Left renal pelvis (tissue), 4 donors: ENCODE data around the gene E2F2. TPM values are rescaled to one million over a fixed set of nuclear protein-coding genes. Genes with fewer than 3 reads are reported as not detected.
A peak's percentile ranks its signal among the peaks of the same experiment; 100 is the strongest.
"Not testable (repeated sequence)": the region's sequence is repeated elsewhere in the genome, so short reads cannot be mapped to it uniquely, and the experiment has no call there.

Experiments used
- DNase-seq, 4 donors: peaks; one replicate each; pipeline ENCODE4 v3.0.0-alpha.2; 2013; ENCODE audit warnings: low read depth in 4 of 4, low spot score in 3 of 4
- polyA plus RNA-seq, 4 donors: library from polyadenylated mRNA; unstranded; fragments of 120-200 nt; gene quantifications; one replicate each; pipeline ENCODE4 v1.2.1, GENCODE V29; 2013; ENCODE audit not compliant: insufficient read length in 4 of 4

Gene E2F2
- polyA plus RNA-seq, 4 donors = 4.3 to 5.6 (median 4.9) TPM

DNA sequence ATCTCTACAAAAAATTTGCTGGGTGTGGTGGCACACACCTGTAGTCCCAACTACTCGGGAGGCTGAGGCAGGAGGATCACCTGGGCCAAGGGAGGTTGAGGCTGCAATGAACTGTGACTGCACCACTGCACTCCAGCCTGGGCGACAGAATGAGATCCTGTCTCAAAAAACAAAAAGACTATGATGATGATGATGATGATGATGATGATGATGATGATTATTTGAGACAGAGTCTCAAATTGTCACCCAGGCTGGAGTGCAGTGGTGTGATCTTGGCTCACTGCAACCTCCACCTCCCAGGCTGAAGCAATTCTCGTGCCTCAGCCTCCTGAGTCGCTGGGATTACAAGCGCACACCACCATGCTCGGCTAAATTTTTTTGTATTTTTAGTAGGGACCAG is 38.3 kb downstream of the E2F2 start:
- not testable (repeated sequence) for DNase-seq

DNA sequence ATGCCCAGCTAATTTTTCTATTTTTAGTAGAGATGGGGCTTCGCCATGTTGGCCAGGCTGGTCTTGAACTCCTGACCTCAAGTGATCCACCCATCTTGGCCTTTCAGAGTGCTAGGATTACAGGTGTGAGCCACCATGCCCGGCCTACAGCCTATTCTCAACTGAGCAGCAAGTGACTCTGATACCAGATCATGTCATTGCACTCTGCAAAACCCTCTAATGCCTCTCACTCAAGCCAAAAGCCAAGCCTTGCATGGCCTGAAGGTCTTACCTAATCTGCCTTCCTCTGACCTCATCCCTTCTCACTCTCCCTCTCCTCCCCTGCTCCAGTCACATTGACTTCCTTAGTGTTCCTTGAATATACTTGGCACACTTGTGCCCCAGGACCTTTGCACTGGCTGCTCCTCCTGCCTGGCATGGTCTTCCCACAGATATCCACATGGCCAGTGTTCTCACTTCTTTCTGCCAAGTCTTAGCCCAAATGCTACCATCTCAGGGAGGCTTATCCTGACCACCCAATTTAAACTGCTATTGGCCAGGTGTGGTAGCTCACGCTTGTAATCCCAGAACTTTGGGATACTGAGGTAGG is 38.8 kb downstream of the E2F2 start:
- DNase-seq = no peak

DNA sequence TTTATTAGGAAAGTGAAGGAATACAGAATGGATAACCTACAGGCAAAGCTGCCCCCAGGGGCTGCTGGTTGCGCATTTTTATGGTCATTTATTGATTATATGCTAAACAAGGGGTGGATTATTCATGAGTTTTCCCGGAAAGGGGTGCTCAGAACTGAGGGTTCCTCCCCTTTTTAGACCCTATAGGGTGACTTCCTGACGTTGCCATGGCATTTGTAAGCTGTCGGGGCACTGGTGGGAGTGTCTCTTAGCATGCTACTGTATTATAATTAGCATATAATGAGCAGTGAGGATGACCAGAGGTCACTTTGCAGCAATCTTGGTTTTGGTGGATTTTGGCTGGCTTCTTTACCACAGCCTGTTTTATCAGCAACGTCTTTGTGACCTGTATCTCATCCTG is 41.2 kb downstream of the E2F2 start:
- no peak for DNase-seq

DNA sequence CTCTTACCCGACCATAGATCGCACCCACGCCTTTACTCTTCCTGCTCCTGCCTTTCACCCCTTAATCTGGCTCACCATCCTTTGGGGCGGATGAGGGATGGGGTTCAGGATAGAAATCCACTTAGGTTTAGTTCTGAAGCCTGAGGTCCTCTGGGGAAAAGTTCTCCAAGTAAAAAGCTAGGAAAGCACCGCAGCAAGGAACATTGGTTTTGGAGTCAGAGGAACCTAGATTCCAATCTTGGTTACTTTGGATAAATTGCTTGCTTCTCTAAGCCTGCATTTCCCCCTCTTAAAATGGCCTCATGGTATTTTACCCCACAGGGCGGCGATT is 46.1 kb downstream of the E2F2 start:
- DNase-seq = no peak

DNA sequence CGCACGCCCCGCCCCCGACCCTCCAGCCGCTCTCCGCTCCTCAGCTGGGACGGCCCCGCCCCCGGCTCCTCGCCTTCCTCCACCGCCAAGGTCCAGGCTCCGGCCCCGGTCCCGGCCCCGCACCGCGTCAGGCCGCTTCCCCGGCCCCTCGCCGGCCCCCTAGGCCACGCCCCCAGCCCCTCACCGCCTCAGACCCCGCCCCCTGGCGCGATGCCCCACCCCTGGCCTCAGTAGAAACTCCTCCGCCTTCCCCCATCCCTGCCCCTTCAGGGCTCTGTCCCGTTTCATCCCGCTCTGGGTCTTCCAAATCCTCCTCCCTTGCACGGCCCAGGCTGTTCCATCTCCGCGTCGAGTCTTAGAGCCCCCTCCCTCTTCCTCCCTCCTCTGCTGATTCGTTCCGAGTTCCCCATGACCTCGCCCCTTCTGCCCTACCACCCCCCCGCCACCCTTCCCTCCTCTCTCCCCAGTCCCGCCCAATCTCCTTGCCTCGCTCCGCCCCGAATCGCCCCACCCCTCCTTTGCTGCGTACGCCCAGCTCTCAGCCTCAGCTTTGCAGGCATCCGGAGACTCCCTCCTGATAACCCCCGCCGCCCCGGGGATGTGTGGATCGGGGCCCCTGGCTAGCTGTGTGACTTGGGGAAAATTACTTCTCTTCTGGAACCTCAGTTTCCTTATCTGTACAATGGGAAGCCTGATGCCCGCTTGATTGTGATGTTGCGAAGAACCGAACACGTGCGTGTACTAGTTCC is 46.6 kb downstream of the E2F2 start:
- peak; percentile 81 to 82 (median 82) for DNase-seq

DNA sequence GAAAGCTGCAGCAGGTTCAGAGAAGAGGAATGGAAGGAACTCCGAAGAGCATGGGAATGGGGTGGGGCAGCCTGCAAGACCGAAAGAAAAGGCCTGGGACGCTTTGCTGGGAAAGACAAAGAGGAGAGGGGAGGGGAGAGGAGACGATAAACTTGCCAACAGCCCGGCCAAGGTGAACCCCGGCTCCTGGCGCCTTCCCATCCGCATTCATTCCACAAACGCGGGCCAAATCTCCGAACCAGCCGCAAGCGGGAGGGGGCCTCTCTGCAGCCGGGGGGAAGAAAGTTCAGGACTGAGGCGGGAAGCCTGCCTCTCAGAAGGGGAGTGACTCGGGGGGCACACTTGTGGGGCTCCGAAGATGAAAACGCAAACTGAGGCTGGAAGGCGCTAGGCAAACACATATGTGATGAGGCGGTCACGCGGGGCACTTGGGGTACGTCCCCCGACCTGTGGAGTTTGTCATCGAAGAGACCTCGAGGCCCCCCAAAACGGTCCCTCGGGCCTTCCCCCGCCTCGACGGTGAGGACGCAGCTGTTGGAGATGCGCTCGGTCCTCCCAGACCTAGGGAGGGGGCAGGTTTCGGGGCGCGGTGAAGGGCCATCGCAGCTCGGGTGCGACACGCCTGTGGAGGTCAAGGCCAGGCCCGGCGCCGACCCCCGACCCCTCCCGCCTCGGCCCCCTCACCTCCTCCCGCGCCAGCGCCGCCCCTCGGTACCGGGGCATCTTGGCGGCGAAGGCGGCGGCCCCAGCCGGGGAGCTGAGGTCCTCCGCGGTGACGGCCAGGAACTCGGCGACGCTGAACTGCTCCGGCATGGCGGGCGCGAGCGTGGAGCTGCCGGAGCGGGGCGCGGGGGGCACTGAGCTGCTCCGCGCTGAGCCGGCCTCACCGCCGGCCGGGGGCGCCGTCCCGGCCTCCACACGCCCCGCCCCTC is 47.4 kb downstream of the E2F2 start, which contains the start of gene ASAP3:
TSS of gene ASAP3 (minus strand) at position 859 of the 932 bp plus-strand sequence. CDS start at position 813, 46 bp downstream.
- DNase-seq = peak in 1 of 4 donors; percentile 21

DNA sequence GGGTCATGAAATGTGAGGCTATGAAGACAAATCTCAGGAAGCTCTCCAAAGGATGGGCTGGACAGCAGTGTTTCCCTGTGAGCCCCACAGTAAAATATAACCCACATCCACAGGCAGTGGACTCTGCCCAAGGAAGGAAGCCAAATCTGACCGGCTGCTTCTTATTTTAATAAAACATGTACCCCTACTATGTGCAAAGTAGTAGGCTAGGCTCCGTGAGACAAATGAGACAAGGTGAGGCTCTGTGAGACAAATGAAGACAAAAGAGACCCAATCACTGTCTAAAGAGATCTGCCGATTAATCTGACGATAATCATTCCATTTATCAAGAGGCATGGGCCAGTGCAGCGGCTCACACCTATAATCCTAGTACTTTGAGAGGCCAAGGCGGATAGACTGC is 49.1 kb downstream of the E2F2 start:
- DNase-seq = no peak

DNA sequence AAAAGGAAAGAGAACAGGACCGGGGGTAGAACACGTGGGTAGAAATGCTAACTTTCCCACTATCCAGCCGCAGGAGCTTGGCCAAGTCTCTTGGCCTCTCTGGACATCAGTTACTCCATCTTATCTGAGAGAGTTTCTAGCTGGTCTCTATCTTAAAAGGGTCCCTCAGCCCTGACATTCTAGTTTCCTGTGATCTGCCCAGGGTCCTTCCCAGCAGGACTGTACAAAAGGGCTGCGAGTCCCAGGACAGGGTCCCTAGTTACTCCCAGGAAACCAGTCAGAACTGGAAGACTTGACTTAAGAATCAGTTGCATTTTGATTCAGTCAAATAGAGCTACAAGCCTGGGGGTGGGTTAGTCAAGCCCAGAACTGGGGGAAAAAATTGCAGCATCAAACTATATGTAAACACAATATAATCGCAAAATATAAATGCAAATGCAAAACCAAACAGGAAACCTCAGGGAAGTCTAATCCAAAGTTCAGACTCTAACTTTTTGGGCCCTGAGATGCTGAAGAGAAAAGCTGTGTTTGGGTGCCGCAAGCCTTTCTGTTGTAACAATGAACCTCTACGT is 49.9 kb downstream of the E2F2 start:
- no peak for DNase-seq

DNA sequence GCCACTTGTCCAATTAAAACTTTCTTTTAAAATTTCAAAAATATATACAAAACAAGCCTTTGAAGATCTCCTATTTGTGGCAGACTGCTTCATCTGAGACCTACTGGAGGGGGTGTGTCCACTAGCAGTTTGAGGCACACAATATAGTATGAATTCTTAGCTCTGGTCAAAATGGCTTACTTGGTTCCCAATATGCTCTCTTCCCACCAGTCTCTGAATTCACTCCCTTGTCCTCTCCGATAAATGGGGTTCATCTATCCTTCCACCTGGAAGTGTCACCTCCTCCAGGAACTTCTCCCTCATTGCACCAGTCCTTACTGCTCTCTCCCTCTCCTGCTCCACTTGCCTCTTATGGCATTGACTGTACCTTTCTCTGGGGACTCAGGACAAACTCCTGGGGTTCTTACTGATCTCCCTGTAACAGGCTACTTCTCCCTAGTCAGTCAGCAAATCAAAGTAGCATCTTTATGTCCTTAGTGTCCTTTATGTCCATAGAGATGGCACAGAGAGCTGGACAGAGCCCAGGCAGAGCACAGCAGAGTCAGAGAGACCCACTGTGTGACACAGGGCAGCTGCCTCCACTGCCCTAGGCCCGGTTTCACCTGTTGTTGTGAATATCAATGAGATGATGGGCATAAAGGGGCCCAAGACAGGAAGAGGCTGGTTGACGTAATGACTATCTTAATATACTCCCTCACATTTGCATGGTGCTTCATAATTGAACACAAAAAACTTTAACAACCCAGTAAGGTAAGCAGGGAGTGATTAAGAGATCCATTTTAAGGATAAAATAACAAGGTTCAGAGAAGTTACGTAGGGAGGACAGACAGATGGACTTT is 50.6 kb downstream of the E2F2 start:
- DNase-seq = no peak

DNA sequence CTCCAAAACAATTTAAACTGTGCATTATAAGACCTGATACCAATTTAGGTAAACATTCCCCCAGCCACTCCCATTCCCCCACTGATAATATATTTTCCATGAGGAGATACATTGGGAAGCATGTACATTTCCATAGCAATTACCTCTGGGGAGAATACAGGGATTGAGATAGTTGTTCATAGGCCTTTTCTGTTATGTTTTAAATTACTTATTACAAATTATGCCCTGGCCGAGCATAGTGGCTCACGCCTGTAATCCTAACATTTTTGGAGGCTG is 51.4 kb downstream of the E2F2 start:
- no peak for DNase-seq

DNA sequence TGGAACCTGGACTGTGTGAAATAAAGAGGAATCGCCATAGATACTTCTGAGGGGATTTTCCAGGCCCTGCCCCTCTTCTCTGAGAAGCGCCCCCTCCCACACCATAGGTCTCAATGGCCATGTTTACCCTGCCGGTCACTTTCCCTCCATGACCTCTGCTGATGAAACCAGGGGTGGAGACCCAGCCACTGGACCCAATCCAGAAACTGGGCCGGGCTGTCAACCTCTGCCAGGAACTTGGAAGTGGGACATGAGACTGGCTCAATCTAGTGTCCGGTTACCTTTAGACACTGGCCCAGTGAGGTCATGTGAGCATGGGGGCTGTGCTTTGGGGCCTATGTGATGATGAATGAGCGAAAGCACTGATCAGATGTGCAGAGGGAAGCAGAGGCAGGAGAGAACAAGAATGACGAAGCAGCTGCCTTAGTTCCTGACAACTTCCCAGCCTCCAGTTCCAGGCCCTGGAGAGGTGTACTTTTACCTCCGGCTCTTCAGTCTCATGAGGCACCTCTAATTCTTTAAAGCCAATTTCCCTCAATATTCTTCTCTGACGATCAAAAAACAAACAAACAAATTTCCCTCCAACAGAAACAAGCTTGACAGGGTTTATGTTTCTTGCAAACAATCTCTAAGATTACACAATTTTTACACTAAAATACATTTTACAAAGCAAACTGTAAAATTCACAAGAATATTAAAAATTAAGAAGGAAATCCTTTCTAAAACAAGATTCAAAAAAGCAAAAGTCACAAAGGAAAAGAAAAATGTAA is 52.0 kb downstream of the E2F2 start:
- DNase-seq = peak in 1 of 4 donors; percentile 31

DNA sequence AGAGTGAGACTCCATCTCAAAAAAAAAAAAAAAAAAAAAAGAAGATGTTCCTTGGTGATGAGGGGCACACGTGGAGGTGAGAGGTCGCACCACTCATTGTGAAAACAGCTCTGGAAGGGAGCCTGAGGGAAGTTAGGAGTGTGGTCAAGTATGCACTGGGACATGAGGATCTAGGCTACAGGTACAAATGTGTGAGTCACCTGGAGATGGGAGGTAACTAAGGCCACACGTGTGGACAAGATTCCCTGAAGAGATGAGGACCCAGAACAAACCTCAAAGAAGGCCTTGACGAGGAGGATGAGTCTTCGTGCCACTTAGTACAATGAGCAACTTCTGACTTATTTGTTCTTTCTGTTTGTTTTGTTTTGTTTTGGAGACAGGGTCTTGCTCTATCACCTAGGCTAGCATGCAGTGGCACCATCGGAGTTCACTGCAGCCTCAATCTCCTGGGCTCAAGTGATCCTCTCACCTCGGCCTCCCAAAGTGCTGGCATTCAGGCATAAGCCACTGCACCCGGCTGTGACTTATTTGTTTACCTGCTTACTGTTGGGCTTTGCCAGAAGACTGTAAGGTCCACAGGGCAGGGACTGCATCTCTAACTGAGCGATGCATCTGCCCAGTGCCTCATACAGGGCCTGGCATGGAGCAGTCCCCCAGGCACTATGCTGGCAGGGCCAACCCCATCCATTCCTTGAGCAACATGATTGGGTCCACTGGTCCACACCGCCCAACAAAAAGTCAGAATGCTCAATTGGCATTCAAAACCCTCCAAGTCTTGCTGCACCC is 53.5 kb downstream of the E2F2 start:
- DNase-seq = no peak

DNA sequence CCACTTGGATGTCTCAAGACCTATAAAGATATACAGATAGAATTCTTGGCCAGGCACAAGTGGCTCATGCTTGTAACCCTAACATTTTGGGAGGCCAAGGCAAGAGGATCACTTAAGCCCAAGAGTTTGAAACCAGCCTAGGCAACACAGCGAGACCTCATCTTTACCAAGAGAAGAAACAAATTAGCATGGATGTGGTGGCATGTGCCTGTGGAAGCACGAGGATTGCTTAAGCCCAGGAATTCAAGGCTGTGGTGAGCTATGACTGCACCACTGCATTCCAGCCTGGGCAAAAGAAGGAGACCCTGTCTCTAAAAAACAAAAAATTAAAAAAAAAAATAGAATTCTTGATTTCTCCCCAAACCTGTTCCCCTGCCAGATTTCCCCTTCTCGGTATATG is 55.4 kb downstream of the E2F2 start:
- no peak for DNase-seq

DNA sequence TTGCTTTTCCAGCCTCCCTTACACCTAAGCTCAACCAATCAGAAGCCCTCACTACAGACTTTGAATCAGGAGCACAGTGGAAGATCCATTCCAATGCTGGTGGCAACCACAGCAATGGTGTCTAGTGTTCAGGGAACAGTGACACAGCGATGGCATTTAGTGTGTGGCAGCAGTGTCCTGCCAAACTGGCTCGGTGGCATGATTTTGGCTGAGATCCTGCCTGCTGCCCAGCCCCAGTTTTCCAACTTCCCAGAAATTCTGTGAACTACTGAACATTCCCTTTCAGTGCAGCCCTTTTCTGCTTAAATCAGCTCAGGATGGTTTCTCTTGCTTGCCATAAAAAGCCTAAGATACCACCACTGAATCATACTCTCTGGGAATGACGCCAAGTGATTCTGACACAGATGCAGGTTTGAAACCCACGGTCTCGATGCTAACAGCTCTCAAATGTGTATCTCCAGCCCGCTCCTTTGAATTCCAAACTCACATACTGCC is 55.9 kb downstream of the E2F2 start:
- no peak for DNase-seq

DNA sequence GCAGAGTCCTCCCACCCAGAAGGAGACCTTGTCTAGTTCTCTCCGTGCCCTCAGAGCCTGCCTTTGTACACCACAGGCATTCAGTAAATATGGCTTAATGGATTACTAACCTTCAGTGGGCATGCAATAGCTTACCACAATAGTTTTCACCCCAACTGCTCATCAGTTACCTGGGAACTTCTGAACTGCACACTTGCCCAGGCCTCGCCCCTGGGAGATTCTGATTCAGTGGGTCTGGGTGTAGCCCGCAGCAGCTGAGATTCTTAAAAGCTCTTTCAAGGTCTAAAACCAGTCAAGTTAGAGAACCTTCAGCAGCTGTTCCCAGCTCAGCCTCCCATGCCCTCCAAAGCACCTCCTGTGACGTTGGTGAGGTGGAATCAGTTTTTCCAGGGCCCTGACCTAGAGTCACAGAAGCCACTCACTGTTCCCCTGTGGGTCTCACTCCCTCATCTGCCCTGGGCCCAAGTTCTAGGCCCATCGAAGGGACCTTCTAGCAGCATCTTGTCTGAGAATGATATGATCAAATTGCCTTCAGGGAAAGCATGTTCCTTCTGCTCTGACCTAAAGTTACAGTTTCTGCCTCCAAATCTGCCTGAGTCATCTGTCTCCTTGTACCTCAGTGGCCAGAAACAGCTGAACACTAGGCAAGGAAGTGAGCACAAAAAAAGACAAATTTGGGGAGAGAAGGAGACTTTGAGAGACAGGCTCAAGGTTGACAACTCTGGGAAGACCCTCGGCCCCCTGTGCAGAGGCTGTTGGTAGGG is 57.8 kb downstream of the E2F2 start:
- DNase-seq = no peak

DNA sequence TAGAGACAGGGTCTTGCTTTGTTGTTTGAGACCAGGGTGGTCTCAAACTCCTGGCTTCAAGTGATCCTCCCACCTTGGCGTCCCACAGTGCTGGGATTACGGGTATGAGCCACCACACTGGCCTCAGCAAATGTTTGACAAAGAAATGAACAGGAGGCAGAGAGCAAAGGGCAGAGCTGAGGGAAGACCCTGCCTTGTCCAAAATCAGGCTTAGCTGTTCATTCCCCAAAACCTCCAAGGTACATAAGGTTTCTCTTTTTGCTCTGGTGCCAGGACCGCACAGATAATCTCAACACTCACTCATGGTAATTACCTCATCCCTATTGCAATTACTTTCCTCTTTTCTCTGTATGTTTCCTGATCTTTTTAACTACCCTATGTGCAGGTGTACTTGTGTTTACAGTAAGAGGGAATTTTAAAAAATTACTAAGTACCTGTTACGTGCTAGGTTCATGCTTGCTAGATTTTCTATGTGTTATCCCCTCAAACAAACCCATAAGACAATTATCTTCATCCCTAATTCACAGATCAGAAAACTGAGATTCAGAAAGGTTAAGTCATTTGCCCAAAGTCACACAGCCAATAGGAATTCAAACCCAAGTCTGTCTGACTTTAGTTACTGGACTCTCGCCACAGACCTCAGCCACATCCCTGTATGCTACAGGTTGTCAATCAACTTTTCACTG is 58.5 kb downstream of the E2F2 start:
- DNase-seq = no peak

DNA sequence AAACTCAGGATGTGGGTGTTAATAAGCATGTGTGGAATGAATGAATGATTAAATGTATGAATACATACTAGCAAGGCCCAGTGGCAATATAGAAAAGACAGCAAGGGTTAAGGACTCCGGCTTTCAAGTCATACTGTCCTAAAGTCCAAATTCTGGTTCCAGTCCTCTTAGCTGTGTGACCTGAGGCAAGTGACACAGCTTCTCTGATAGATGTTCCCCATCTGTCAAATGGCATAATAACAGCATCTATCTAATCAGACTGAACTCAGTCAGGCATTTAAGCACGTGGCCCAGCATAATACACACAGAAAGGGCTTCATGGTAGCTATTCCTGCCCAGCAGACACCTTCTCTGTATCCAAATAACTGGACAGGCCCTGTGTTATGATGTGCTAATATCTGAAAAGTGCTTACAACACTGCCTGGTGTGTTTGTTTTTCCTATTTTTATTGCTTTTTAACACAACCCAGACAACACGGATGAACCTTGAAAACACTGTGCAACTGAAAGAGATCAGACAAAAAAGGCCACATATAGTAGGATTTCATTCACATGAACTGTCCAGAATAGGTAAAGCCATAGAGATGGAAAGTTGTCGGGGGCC is 59.5 kb downstream of the E2F2 start:
- no peak for DNase-seq
